Measurements from ENCODE around the gene HRCT1.
"Not testable (repeated sequence)": the region's sequence is repeated elsewhere in the genome, so short reads cannot be mapped to it uniquely, and the experiment has no call there.

Gene HRCT1

DNA sequence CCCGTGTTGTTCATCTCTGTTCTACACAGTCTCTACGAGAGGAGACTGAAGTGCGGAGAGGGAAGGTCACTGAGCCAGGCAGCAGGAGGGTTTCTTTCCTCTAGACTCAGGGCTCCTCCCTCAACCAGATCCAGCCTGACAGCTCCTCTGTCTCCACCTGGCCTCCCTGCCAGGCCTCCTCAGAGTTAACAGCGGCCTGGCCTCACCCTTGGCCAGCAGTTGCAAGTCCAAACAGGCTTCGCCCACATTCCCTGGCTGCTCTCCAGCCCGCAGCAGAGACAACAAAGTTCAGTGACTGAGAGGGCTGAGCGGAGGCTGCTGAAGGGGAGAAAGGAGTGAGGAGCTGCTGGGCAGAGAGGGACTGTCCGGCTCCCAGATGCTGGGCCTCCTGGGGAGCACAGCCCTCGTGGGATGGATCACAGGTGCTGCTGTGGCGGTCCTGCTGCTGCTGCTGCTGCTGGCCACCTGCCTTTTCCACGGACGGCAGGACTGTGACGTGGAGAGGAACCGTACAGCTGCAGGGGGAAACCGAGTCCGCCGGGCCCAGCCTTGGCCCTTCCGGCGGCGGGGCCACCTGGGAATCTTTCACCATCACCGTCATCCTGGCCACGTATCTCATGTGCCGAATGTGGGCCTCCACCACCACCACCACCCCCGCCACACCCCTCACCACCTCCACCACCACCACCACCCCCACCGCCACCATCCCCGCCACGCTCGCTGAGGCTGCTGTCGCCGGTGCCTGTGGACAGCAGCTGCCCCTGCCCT, at the start of gene HRCT1:
HRCT1 (plus strand) TSS at position 291 of the 768 bp plus-strand sequence; CDS start at position 377, 86 bp downstream.
- no peak for DNase-seq (ENCODE audit: low spot score)

- no peak for DNase-seq (ENCODE audit: low spot score)
Measured at GRCh38 chr9:35856206-35856605, 49.8 kb upstream of the HRCT1 start.

GRCh38 chr9:35856882-35857281, 49.1 kb upstream of the HRCT1 start:
- no peak for DNase-seq (ENCODE audit: low spot score)

GRCh38 chr9:35858458-35858857, 47.5 kb upstream of the HRCT1 start:
- DNase-seq (ENCODE audit: low spot score): no peak

GRCh38 chr9:35859310-35859989, 46.6 kb upstream of the HRCT1 start:
- DNase-seq (ENCODE audit: low spot score): no peak

DNA sequence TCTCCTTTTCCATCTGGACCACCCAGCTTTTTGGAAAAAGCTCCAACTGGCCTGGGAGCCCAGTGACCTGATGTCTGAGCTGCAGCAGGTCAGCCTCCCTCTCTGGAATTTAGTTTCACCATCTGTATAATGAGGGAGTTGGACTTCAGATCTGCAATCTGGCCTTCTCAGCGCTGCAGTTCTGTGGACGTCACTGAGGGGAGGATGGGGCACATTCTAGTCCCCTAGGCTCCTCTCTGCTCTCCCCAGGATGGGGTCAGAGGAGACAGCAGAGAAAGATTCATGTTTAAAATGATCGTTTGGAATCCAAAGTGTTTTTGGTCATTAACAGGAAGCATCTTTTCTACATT, 46.0 kb upstream of the HRCT1 start:
- no peak for DNase-seq (ENCODE audit: low spot score)

DNA sequence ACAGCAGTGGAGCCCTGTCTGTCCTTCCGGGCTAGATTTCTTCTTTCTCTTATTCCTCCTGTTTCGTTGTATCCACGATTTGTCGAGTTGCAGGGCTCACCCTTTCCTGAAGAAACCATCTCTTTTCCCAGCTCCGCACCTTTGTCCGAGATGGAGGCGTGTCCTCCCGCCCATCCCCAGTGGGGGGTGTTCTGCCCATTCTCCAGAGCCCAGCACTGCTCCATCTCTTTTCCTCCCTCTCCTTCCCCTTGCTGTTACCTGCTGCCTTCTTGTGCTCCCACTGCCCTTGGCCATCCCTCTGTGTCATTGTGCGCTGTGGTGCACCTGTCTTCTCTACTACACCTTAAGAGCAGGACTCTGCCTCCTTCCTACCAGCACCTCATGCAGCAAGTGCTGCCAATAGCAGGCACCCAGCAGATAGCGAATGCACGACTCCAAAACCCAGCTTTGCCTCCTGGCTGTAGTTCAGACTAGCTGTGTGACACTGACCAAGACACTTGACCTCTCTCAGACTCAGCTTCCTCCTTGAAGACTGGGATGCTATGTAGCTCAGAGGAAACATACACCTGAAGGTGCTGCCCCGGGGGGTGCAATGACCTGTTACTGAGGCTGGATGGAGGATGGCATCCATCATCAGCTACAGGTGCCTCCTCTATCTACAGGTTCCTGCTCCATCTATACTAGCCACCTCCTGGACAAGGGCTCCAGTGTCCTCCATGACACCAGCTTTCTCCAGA, 44.7 kb upstream of the HRCT1 start:
- no peak for DNase-seq (ENCODE audit: low spot score)

DNA sequence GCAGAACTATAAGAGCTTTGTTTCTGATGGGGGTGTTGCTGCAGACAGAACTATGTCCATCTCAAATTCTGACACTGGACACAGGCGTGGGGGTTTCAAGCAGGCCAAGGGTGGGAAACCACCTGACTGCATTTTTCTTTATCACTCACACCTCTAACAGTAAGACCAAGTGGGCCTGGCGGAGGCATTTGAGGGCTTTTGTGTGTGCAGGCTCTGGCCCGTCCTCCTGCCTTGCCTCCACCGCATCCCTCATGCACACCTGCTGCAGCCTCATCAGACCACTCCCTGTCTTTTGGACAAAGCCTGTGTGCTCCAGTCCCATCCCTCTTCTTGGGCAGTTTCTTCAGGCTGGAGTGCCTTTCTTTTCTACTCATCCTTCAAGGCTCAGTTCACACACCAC, 43.7 kb upstream of the HRCT1 start:
- DNase-seq (ENCODE audit: low spot score): no peak

DNA sequence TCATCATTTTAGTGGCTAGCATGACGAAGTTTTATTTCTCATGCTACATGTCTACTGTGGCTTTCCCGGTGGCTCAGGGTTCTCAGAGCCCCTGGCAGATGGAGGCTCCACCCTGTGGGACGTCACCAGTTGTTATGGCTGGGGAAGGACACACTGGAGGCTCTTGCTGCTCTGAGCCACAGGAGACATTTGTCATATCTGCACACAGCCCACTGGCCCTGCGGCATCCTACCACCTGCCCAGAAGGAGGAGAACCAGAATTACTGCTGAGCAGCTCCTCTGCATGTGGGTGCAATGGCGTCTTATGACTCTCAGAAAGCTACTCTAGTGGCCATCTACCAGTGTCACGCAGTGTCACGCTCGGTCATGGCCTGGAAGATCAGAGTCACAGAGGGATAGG, 42.4 kb upstream of the HRCT1 start:
- no peak for DNase-seq (ENCODE audit: low spot score)

- no peak for DNase-seq (ENCODE audit: low spot score)
Measured at GRCh38 chr9:35864695-35865255, 41.2 kb upstream of the HRCT1 start.

GRCh38 chr9:35867538-35867937, 38.5 kb upstream of the HRCT1 start:
- DNase-seq (ENCODE audit: low spot score): no peak

DNA sequence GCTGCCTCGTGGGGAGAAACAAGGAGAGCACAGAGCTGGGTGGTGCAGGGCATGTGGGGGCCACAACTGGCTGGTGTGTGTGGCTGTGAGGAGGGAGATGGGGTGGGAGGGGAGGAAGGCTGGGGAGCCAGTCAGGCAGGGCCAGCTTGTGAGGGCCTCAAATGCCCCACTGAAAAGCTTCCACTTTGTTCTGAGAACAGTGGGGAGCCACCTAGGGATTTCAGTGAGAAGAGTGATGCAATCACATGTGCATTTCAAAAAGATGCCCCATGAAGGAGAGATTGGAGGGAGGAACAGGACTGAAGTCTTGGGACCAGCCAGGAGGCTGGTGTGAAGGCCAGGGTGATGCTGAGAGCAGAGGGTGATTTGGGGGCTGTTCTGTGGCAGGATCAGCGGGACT, 37.1 kb upstream of the HRCT1 start:
- DNase-seq (ENCODE audit: low spot score): no peak

- no peak for DNase-seq (ENCODE audit: low spot score)
Measured at GRCh38 chr9:35869621-35870216, 36.3 kb upstream of the HRCT1 start.

GRCh38 chr9:35870351-35870923, 35.6 kb upstream of the HRCT1 start, which contains the start of gene OR13J1:
Gene OR13J1, minus strand, starts transcription at chr9:35870401. Its CDS starts 0 bp downstream, at chr9:35870401.
- DNase-seq (ENCODE audit: low spot score): no peak

GRCh38 chr9:35871545-35871944, 34.5 kb upstream of the HRCT1 start:
- no peak for DNase-seq (ENCODE audit: low spot score)

GRCh38 chr9:35872505-35872904, 33.5 kb upstream of the HRCT1 start:
- no peak for DNase-seq (ENCODE audit: low spot score)

- peak; percentile 83 for DNase-seq (ENCODE audit: low spot score)
Measured at GRCh38 chr9:35882263-35882848, 23.6 kb upstream of the HRCT1 start.

DNA sequence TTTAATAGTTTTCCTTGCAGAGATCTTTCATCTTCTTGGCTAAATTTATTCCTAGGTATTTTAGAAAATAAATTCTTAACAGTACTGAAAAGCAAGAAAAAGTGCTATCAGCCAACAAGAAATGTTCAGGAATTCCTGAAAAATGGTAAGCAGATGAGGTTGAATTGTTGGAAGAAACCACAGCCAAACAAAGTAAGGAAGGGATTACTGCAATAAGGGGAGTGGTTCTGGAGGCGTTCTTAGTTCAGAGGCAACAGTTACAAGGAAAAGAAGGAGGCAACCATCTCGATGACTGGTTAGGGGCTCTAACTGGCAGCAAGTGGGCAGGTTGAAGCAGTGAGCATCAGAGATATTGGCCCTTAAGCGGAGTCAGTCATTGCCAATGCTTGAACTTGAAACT, 23.0 kb upstream of the HRCT1 start:
- no peak for DNase-seq (ENCODE audit: low spot score)

DNA sequence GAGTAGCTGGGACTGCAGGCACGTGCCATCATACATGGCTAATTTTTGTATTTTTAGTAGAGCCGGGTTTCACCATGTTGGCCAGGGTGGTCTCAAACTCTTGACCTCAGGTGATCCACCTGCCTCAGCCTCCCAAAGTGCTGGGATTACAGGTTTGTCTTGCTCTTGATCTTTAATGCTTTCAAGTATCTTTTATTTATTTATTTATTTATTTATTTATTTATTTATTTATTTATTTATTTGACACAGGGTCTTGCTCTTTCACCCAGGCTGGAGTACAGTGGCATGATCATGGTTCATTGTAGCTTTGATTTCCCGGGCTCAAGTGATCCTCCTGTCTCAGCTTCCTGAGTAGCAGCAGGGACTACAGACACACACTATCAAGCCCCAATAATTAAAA, 21.1 kb upstream of the HRCT1 start:
- DNase-seq (ENCODE audit: low spot score): not testable (repeated sequence)

- DNase-seq (ENCODE audit: low spot score): no peak
Measured at GRCh38 chr9:35891646-35892045, 14.4 kb upstream of the HRCT1 start.

DNA sequence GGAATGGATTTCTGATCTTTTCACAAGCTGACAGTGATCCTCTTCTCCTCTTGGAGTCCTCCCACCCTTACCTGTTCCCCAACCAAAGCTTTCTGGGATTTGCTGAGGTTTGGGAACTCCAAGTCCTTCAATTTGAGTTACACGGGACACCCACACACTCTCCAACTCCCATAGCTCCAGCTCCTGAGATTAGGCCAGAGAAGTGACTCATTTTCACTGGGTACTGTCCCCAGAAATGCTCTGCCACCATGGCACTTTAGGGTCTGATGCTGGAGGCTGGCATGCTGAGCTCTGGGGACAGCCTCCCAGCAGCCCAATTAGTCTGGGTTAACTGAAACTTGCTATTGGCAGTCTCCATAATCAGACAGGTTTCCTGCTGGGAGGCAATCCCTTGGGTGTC, 14.0 kb upstream of the HRCT1 start:
- no peak for DNase-seq (ENCODE audit: low spot score)

DNA sequence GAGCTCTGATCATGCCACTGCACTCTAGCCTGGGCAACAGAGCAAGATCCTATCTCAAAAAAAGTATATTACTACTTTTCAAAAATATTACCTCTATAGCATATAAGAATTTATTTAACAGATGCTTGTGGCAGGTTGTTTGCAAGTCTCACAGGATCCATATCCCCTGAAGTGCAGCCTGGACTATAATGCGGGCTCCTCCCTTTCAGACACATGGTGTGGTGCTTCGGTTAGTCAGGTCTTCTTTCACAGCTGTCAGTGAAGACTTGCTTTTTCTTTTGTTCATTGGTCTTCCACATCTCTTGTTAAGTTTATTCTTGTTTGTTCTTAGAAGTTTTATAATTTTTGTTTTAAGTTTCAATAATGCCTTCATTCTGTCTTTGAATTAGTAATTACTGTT, 9.4 kb upstream of the HRCT1 start:
- DNase-seq (ENCODE audit: low spot score): no peak
